NCI-H2029 (cell line): ENCODE results near the gene CCND1.

Experiments used
- DNase-seq: peaks from one replicate; lab custom pipeline; 2025; lab: John Stamatoyannopoulos, UW

CCND1 gene

GRCh38 chr11:69641681-69642548 lies 959 bp downstream of the CCND1 start:
- no peak for DNase-seq

- no peak for DNase-seq
Measured at GRCh38 chr11:69642549-69642912, 1.6 kb downstream of the CCND1 start.

- DNase-seq = peak; percentile 43
Measured at GRCh38 chr11:69642913-69643632, 2.1 kb downstream of the CCND1 start.

GRCh38 chr11:69643646-69644045 lies 2.7 kb downstream of the CCND1 start:
- no peak for DNase-seq

GRCh38 chr11:69644071-69644961 lies 3.4 kb downstream of the CCND1 start:
- DNase-seq = peak; percentile 62

GRCh38 chr11:69644962-69645675 lies 4.2 kb downstream of the CCND1 start:
- DNase-seq = no peak

- DNase-seq = peak; percentile 70
Measured at GRCh38 chr11:69645801-69646492, 5.0 kb downstream of the CCND1 start.

- no peak for DNase-seq
Measured at GRCh38 chr11:69646493-69647389, 5.8 kb downstream of the CCND1 start.

GRCh38 chr11:69647390-69647748 lies 6.4 kb downstream of the CCND1 start:
- no peak for DNase-seq

- no peak for DNase-seq
Measured at GRCh38 chr11:69647761-69648497, 7.0 kb downstream of the CCND1 start.

- no peak for DNase-seq
Measured at GRCh38 chr11:69648679-69649575, 8.0 kb downstream of the CCND1 start.

GRCh38 chr11:69649576-69649900 lies 8.6 kb downstream of the CCND1 start:
- no peak for DNase-seq

GRCh38 chr11:69650081-69650831 lies 9.3 kb downstream of the CCND1 start:
- DNase-seq = peak; percentile 23

GRCh38 chr11:69650832-69651344 lies 9.9 kb downstream of the CCND1 start:
- no peak for DNase-seq

GRCh38 chr11:69651834-69652620 lies 11.1 kb downstream of the CCND1 start:
- no peak for DNase-seq

- no peak for DNase-seq
Measured at GRCh38 chr11:69652999-69653398, 12.0 kb downstream of the CCND1 start.
